Prostate gland (tissue), 2 donors: ENCODE measurements around the gene THAP11.

Experiments used
- CTCF ChIP-seq, 4 experiments: fragments of 200-600 bp in 2 of 4; fragments of 450-650 bp in 2 of 4; sonication (generic) in 2 of 4; IDR thresholded peaks; 1 replicate in 3 of 4; 2 replicates in 1 of 4; pipeline ENCODE4 v1.5.1; 2016 to 2019; ENCODE audit warnings: antibody characterized with exemption in 4 of 4, mild to moderate bottlenecking in 2 of 4, moderate library complexity in 2 of 4
- POLR2A ChIP-seq: fragments of 450-650 bp; IDR thresholded peaks from one replicate; pipeline ENCODE4 v1.6.1; 2016; ENCODE audit warnings: antibody characterized with exemption, mild to moderate bottlenecking
- POLR2AphosphoS5 ChIP-seq: sonication (generic); formaldehyde crosslinking; IDR thresholded peaks from one replicate; pipeline ENCODE4 v1.6.1; 2017; ENCODE audit warnings: antibody characterized with exemption

GRCh38 chr16:67841198-67841815 is 813 bp upstream of the THAP11 start:
- TF ChIP-seq POLR2AphosphoS5 (no peak), CTCF (IDR thresholded peaks at IDR 0.05) (no peak), POLR2A (no peak)
